ENCODE results near the gene PLXNC1.

Gene PLXNC1

GRCh38 chr12:94183708-94184379 lies 35.5 kb downstream of the PLXNC1 start:
- DNase-seq, result no peak

- no peak for DNase-seq
Measured at GRCh38 chr12:94184995-94185719, 36.8 kb downstream of the PLXNC1 start.

- DNase-seq, result no peak
Measured at GRCh38 chr12:94185801-94186200, 37.4 kb downstream of the PLXNC1 start.

GRCh38 chr12:94186278-94187241 lies 38.2 kb downstream of the PLXNC1 start:
- no peak for DNase-seq

GRCh38 chr12:94187361-94187760 lies 39.0 kb downstream of the PLXNC1 start:
- DNase-seq, result no peak

- no peak for DNase-seq
Measured at GRCh38 chr12:94190623-94191022, 42.2 kb downstream of the PLXNC1 start.

- no peak for DNase-seq
Measured at GRCh38 chr12:94191023-94191422, 42.6 kb downstream of the PLXNC1 start.

- no peak for DNase-seq
Measured at GRCh38 chr12:94191811-94192210, 43.4 kb downstream of the PLXNC1 start.

- DNase-seq, result no peak
Measured at GRCh38 chr12:94192506-94192905, 44.1 kb downstream of the PLXNC1 start.

GRCh38 chr12:94193168-94193567 lies 44.8 kb downstream of the PLXNC1 start:
- no peak for DNase-seq

- no peak for DNase-seq
Measured at GRCh38 chr12:94195483-94195882, 47.1 kb downstream of the PLXNC1 start.

GRCh38 chr12:94198469-94198868 lies 50.1 kb downstream of the PLXNC1 start:
- DNase-seq, result no peak

GRCh38 chr12:94198872-94199271 lies 50.5 kb downstream of the PLXNC1 start:
- no peak for DNase-seq

GRCh38 chr12:94200069-94200468 lies 51.7 kb downstream of the PLXNC1 start:
- no peak for DNase-seq

- no peak for DNase-seq
Measured at GRCh38 chr12:94200695-94201094, 52.3 kb downstream of the PLXNC1 start.

GRCh38 chr12:94202245-94203180 lies 54.1 kb downstream of the PLXNC1 start:
- no peak for DNase-seq

GRCh38 chr12:94203181-94203546 lies 54.8 kb downstream of the PLXNC1 start:
- DNase-seq, result no peak

- DNase-seq, result no peak
Measured at GRCh38 chr12:94203796-94204195, 55.4 kb downstream of the PLXNC1 start.

GRCh38 chr12:94204499-94205247 lies 56.3 kb downstream of the PLXNC1 start:
- no peak for DNase-seq

- DNase-seq, result no peak
Measured at GRCh38 chr12:94205822-94206221, 57.4 kb downstream of the PLXNC1 start.

GRCh38 chr12:94206886-94207285 lies 58.5 kb downstream of the PLXNC1 start:
- DNase-seq, result no peak

- DNase-seq, result no peak
Measured at GRCh38 chr12:94207467-94207848, 59.1 kb downstream of the PLXNC1 start.

Data from activated CD4-positive, CD25-positive, alpha-beta regulatory T cell (primary cell).